Measurements from ENCODE around the gene PHF5A.
"Not testable (repeated sequence)": the region's sequence is repeated elsewhere in the genome, so short reads cannot be mapped to it uniquely, and the experiment has no call there.

The PHF5A gene

GRCh38 chr22:41478473-41478872 lies 10.0 kb upstream of the PHF5A start:
- H3K27me3 ChIP-seq (ENCODE audit: control insufficient read depth in 5 of 5, insufficient read depth in 4 of 5, low read length in 5 of 5) = no peaks in the 10 kb centered on the region
- H3K4me3 ChIP-seq (ENCODE audit: low read depth in 1 of 5, low read length in 5 of 5) = no peak overlapping the region
- peaks cover 0 to 2% (median 0%) of the 10 kb centered on the region in 5 donors for H3K36me3 ChIP-seq (ENCODE audit: control insufficient read depth in 5 of 5, insufficient read depth in 5 of 5, low read length in 5 of 5)
- H3K9me3 ChIP-seq (ENCODE audit: control insufficient read depth in 5 of 5, low read length in 5 of 5) = no peaks in the 10 kb centered on the region
- H3K9ac ChIP-seq (ENCODE audit: low read length in 5 of 5) = peak overlapping the region in 1 of 5 donors; percentile 47
- peaks cover 12 to 55% (median 48%) of the 10 kb centered on the region in 5 donors for H3K4me1 ChIP-seq (ENCODE audit: control insufficient read depth in 5 of 5, insufficient read depth in 5 of 5, low read length in 5 of 5)
- H3K27ac ChIP-seq (ENCODE audit: low read depth, low read length) = peak overlapping the region; percentile 57

- H3K4me3 ChIP-seq (ENCODE audit: low read depth in 1 of 5, low read length in 5 of 5) = no peak overlapping the region
- H3K27me3 ChIP-seq (ENCODE audit: control insufficient read depth in 5 of 5, insufficient read depth in 4 of 5, low read length in 5 of 5) = no peaks in the 10 kb centered on the region
- peaks cover 0 to 8% (median 5%) of the 10 kb centered on the region in 5 donors for H3K36me3 ChIP-seq (ENCODE audit: control insufficient read depth in 5 of 5, insufficient read depth in 5 of 5, low read length in 5 of 5)
- no peak overlapping the region for H3K27ac ChIP-seq (ENCODE audit: low read depth, low read length)
- H3K4me1 ChIP-seq (ENCODE audit: control insufficient read depth in 5 of 5, insufficient read depth in 5 of 5, low read length in 5 of 5) = peaks cover 2 to 49% (median 24%) of the 10 kb centered on the region in 5 donors
- H3K9ac ChIP-seq (ENCODE audit: low read length in 5 of 5) = no peak overlapping the region
- no peaks in the 10 kb centered on the region for H3K9me3 ChIP-seq (ENCODE audit: control insufficient read depth in 5 of 5, low read length in 5 of 5)
Measured at GRCh38 chr22:41474872-41475451, 6.5 kb upstream of the PHF5A start.

DNA sequence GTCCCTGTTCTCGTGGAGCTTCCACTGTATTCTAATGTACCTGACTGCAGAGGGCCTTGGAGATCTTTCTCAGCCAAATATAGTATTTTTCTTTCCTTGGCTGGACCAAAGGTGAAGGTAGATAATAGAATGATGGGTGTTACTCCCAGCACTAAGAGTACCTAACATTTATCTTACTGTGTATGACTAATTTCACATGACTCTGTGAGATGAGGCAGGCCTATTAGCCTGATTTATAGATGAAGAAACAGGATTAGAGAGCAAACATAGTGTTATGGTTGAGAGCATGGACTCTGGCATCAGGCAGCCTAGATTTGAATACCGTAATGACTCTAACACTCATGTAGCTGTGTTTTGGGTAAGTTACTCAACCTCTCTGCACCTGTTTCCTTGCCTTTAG lies 3.1 kb upstream of the PHF5A start:
- Histone ChIP-seq H3K9me3 (ENCODE audit: control insufficient read depth in 5 of 5, low read length in 5 of 5) (no peaks in the 10 kb centered on the region), H3K27me3 (ENCODE audit: control insufficient read depth in 5 of 5, insufficient read depth in 4 of 5, low read length in 5 of 5) (no peaks in the 10 kb centered on the region), H3K4me3 (ENCODE audit: low read depth in 1 of 5, low read length in 5 of 5) (no peak overlapping the region), H3K27ac (ENCODE audit: low read depth, low read length) (no peak overlapping the region), H3K4me1 (ENCODE audit: control insufficient read depth in 5 of 5, insufficient read depth in 5 of 5, low read length in 5 of 5) (peaks cover 6 to 55% (median 27%) of the 10 kb centered on the region in 5 donors), H3K9ac (ENCODE audit: low read length in 5 of 5) (no peak overlapping the region), H3K36me3 (ENCODE audit: control insufficient read depth in 5 of 5, insufficient read depth in 5 of 5, low read length in 5 of 5) (peaks cover 8 to 16% (median 10%) of the 10 kb centered on the region in 5 donors)

- Histone ChIP-seq H3K27me3 (ENCODE audit: control insufficient read depth in 5 of 5, insufficient read depth in 4 of 5, low read length in 5 of 5) (no peaks in the 10 kb centered on the region), H3K4me3 (ENCODE audit: low read depth in 1 of 5, low read length in 5 of 5) (no peak overlapping the region), H3K27ac (ENCODE audit: low read depth, low read length) (peak overlapping the region; percentile 95), H3K36me3 (ENCODE audit: control insufficient read depth in 5 of 5, insufficient read depth in 5 of 5, low read length in 5 of 5) (peaks cover 12 to 23% (median 17%) of the 10 kb centered on the region in 5 donors), H3K4me1 (ENCODE audit: control insufficient read depth in 5 of 5, insufficient read depth in 5 of 5, low read length in 5 of 5) (peaks cover 6 to 55% (median 27%) of the 10 kb centered on the region in 5 donors), H3K9me3 (ENCODE audit: control insufficient read depth in 5 of 5, low read length in 5 of 5) (no peaks in the 10 kb centered on the region), H3K9ac (ENCODE audit: low read length in 5 of 5) (peak overlapping the region in 1 of 5 donors; percentile 29)
Measured at GRCh38 chr22:41470886-41471285, 2.4 kb upstream of the PHF5A start.

DNA sequence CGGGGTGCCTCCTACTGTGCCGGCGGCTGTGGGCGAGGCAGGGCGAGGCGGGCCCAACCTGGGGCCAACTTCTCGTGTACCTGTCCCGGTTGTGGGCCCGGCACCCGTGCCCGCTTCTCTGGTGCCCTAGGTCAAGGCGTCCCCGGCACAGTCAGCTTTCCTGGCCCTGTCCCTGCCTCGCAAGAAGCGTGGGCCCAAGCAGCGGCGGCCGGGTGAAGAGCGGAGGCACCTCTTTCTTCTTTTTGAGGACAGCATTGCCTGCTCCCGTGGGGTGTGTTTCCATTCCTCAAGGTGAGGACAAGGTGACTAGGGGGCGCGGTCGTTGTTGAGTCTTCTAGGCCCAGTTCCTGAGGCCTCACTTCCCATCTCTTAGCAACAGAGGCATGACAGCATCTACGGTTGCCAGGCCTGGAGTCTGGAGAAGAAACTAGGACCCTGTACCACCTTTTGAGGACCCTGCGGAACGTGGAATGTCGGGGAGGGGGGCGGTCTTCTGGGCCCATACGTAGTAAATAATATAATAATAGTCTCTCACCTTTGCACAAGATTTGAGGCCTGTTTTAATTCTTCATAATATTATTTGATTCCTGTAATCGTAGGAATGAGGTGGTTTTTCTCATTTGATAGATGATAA lies 843 bp upstream of the PHF5A start:
- Histone ChIP-seq H3K36me3 (ENCODE audit: control insufficient read depth in 5 of 5, insufficient read depth in 5 of 5, low read length in 5 of 5) (peaks cover 20 to 38% (median 31%) of the 10 kb centered on the region in 5 donors), H3K27me3 (ENCODE audit: control insufficient read depth in 5 of 5, insufficient read depth in 4 of 5, low read length in 5 of 5) (no peaks in the 10 kb centered on the region), H3K9me3 (ENCODE audit: control insufficient read depth in 5 of 5, low read length in 5 of 5) (no peaks in the 10 kb centered on the region), H3K4me1 (ENCODE audit: control insufficient read depth in 5 of 5, insufficient read depth in 5 of 5, low read length in 5 of 5) (peaks cover 6 to 55% (median 27%) of the 10 kb centered on the region in 5 donors), H3K9ac (ENCODE audit: low read length in 5 of 5) (peak overlapping the region; percentile 75 to 98 (median 85)), H3K4me3 (ENCODE audit: low read depth in 1 of 5, low read length in 5 of 5) (peak overlapping the region; percentile 84 to 99 (median 89)), H3K27ac (ENCODE audit: low read depth, low read length) (peak overlapping the region; percentile 95)

DNA sequence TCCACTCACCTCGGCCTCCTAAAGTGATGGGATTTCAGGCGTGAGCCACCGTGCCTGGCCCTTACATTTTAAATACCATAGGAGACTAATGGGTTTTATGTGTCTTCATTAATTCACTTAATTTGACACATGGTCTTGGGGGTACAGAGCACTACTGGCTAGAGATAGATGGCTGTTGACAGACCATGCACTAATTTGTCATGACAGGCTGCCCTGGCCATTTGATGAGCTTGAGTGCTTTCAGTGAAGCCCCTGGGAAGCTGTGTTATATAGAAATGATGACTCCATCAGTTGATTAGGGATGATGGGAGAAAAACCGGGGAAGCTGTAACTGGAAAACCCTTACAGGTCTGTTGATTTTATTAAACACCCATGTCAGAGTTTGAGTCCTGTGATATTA lies 6.6 kb downstream of the PHF5A start:
- H3K4me1 ChIP-seq (ENCODE audit: control insufficient read depth in 5 of 5, insufficient read depth in 5 of 5, low read length in 5 of 5) = peaks cover 0 to 4% (median 0%) of the 10 kb centered on the region in 5 donors
- no peak overlapping the region for H3K9ac ChIP-seq (ENCODE audit: low read length in 5 of 5)
- H3K9me3 ChIP-seq (ENCODE audit: control insufficient read depth in 5 of 5, low read length in 5 of 5) = no peaks in the 10 kb centered on the region
- H3K4me3 ChIP-seq (ENCODE audit: low read depth in 1 of 5, low read length in 5 of 5) = no peak overlapping the region
- H3K27ac ChIP-seq (ENCODE audit: low read depth, low read length) = no peak overlapping the region
- no peaks in the 10 kb centered on the region for H3K27me3 ChIP-seq (ENCODE audit: control insufficient read depth in 5 of 5, insufficient read depth in 4 of 5, low read length in 5 of 5)
- H3K36me3 ChIP-seq (ENCODE audit: control insufficient read depth in 5 of 5, insufficient read depth in 5 of 5, low read length in 5 of 5) = peaks cover 26 to 85% (median 63%) of the 10 kb centered on the region in 5 donors

DNA sequence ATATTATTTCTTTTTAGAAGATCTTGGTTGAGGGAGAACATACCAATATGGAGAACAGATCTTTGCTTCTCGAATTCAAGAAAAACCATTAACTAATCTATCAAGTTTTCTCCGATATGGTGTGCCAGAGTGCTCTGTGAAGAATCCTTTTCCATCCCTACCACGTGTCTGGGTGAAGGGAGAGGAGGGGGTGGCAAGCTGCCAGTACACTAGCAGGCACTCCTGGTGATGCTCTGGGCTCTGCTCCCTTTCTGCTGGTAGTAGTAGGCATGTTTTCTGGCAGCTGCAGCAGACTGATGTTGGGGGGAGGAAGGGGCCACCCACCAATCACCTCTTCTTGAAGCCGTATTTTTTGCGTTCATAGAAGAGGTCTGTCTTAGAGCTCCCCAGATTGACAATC lies 8.4 kb downstream of the PHF5A start:
- H3K36me3 ChIP-seq (ENCODE audit: control insufficient read depth in 5 of 5, insufficient read depth in 5 of 5, low read length in 5 of 5) = peaks cover 20 to 67% (median 49%) of the 10 kb centered on the region in 5 donors
- not testable (repeated sequence) for H3K9me3 ChIP-seq (ENCODE audit: control insufficient read depth in 5 of 5, low read length in 5 of 5); H3K4me3 ChIP-seq (ENCODE audit: low read depth in 1 of 5, low read length in 5 of 5); H3K4me1 ChIP-seq (ENCODE audit: control insufficient read depth in 5 of 5, insufficient read depth in 5 of 5, low read length in 5 of 5); H3K27me3 ChIP-seq (ENCODE audit: control insufficient read depth in 5 of 5, insufficient read depth in 4 of 5, low read length in 5 of 5); H3K9ac ChIP-seq (ENCODE audit: low read length in 5 of 5); H3K27ac ChIP-seq (ENCODE audit: low read depth, low read length)

DNA sequence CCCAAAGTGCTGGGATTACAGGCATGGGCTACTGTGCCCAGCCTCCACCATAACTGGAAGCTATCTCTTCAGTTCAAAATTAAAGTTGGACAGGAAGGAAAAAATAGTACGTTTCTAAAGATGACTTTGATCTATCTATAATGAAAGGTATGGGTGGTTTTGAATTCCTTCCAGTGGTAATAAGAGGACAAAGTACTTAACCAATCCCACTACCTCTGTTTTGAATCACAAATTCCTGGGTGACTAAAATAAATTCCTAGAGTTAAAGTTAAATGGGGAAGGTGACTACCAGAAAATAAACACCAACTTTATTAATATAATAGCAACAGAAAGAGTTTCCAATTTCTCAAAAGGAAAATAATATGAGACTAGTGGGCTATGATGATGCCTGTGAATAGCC lies 9.1 kb downstream of the PHF5A start:
- Histone ChIP-seq H3K4me3 (ENCODE audit: low read depth in 1 of 5, low read length in 5 of 5) (no peak overlapping the region), H3K9me3 (ENCODE audit: control insufficient read depth in 5 of 5, low read length in 5 of 5) (no peaks in the 10 kb centered on the region), H3K27me3 (ENCODE audit: control insufficient read depth in 5 of 5, insufficient read depth in 4 of 5, low read length in 5 of 5) (no peaks in the 10 kb centered on the region), H3K36me3 (ENCODE audit: control insufficient read depth in 5 of 5, insufficient read depth in 5 of 5, low read length in 5 of 5) (peaks cover 15 to 61% (median 43%) of the 10 kb centered on the region in 5 donors), H3K9ac (ENCODE audit: low read length in 5 of 5) (no peak overlapping the region), H3K4me1 (ENCODE audit: control insufficient read depth in 5 of 5, insufficient read depth in 5 of 5, low read length in 5 of 5) (peaks cover 0 to 4% (median 0%) of the 10 kb centered on the region in 5 donors), H3K27ac (ENCODE audit: low read depth, low read length) (no peak overlapping the region)

GRCh38 chr22:41458161-41458728 lies 10.2 kb downstream of the PHF5A start:
- H3K36me3 ChIP-seq (ENCODE audit: control insufficient read depth in 5 of 5, insufficient read depth in 5 of 5, low read length in 5 of 5) = peaks cover 8 to 51% (median 34%) of the 10 kb centered on the region in 5 donors

GRCh38 chr22:41448189-41448808 lies 20.2 kb downstream of the PHF5A start:
- H3K27me3 ChIP-seq (ENCODE audit: control insufficient read depth in 5 of 5, insufficient read depth in 4 of 5, low read length in 5 of 5) = no peaks in the 10 kb centered on the region
- H3K4me1 ChIP-seq (ENCODE audit: control insufficient read depth in 5 of 5, insufficient read depth in 5 of 5, low read length in 5 of 5) = peaks cover 10 to 54% (median 42%) of the 10 kb centered on the region in 5 donors
- peaks cover 0 to under 1% (median 0%) of the 10 kb centered on the region in 5 donors for H3K36me3 ChIP-seq (ENCODE audit: control insufficient read depth in 5 of 5, insufficient read depth in 5 of 5, low read length in 5 of 5)
- peak overlapping the region; percentile 86 to 99 (median 98) for H3K4me3 ChIP-seq (ENCODE audit: low read depth in 1 of 5, low read length in 5 of 5)
- peak overlapping the region; percentile 81 to 99 (median 94) for H3K9ac ChIP-seq (ENCODE audit: low read length in 5 of 5)
- peak overlapping the region; percentile 99 for H3K27ac ChIP-seq (ENCODE audit: low read depth, low read length)
- H3K9me3 ChIP-seq (ENCODE audit: control insufficient read depth in 5 of 5, low read length in 5 of 5) = no peaks in the 10 kb centered on the region

More at GRCh38 chr22:41458161-41458728, 10.2 kb downstream of the PHF5A start:
- Histone ChIP-seq H3K9me3 (ENCODE audit: control insufficient read depth in 5 of 5, low read length in 5 of 5) (no peaks in the 10 kb centered on the region), H3K4me3 (ENCODE audit: low read depth in 1 of 5, low read length in 5 of 5) (no peak overlapping the region), H3K4me1 (ENCODE audit: control insufficient read depth in 5 of 5, insufficient read depth in 5 of 5, low read length in 5 of 5) (peaks cover 0 to 6% (median 0%) of the 10 kb centered on the region in 5 donors), H3K27ac (ENCODE audit: low read depth, low read length) (no peak overlapping the region), H3K27me3 (ENCODE audit: control insufficient read depth in 5 of 5, insufficient read depth in 4 of 5, low read length in 5 of 5) (no peaks in the 10 kb centered on the region), H3K9ac (ENCODE audit: low read length in 5 of 5) (no peak overlapping the region)
